Thyroid gland (tissue), 4 donors: ENCODE measurements around the gene VPS4A.

ENCODE experiments used
- POLR2A ChIP-seq, 2 donors: fragments of 450-650 bp; IDR thresholded peaks; one replicate each; pipeline ENCODE4 v1.6.1; 2017; ENCODE audit warnings: antibody characterized with exemption in 2 of 2, mild to moderate bottlenecking in 2 of 2, moderate library complexity in 1 of 2
- TF ChIP-seq, protein P1 (sequence below), 6 experiments: fragments of 200-600 bp in 3 of 6; fragments of 450-650 bp in 3 of 6; sonication (generic) in 3 of 6; IDR thresholded peaks; one replicate each; pipeline ENCODE4 v1.5.1; 2016 to 2019; ENCODE audit warnings: antibody characterized with exemption in 6 of 6, mild to moderate bottlenecking in 2 of 6, inconsistent platforms in 1 of 6, moderate library complexity in 1 of 6

GRCh38 chr16:69307856-69308255 is 3.3 kb upstream of the VPS4A start:
- TF ChIP-seq, protein P1, sequence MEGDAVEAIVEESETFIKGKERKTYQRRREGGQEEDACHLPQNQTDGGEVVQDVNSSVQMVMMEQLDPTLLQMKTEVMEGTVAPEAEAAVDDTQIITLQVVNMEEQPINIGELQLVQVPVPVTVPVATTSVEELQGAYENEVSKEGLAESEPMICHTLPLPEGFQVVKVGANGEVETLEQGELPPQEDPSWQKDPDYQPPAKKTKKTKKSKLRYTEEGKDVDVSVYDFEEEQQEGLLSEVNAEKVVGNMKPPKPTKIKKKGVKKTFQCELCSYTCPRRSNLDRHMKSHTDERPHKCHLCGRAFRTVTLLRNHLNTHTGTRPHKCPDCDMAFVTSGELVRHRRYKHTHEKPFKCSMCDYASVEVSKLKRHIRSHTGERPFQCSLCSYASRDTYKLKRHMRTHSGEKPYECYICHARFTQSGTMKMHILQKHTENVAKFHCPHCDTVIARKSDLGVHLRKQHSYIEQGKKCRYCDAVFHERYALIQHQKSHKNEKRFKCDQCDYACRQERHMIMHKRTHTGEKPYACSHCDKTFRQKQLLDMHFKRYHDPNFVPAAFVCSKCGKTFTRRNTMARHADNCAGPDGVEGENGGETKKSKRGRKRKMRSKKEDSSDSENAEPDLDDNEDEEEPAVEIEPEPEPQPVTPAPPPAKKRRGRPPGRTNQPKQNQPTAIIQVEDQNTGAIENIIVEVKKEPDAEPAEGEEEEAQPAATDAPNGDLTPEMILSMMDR (IDR thresholded peaks at IDR 0.05) = no peak
- no peak for TF ChIP-seq POLR2A (IDR thresholded peaks at IDR 0.05)
